HepG2 (cell line): ENCODE measurements around the gene OR6S1. TPM values are rescaled to one million over a fixed set of nuclear protein-coding genes. Genes with fewer than 3 reads are reported as not detected.
A peak's percentile ranks its signal among the peaks of the same experiment; 100 is the strongest.

Experiments
- ARID3A ChIP-seq: IDR thresholded peaks from 2 replicates; pipeline ENCODE4 v1.6.1; 2012; ENCODE audit warnings: low read depth, low read length, improper control_type of control experiment
- ERF ChIP-seq: IDR thresholded peaks from 2 replicates; pipeline ENCODE4 v1.6.1; 2018; ENCODE audit warnings: missing biosample characterization, missing genetic modification reagents
- FOXK2 ChIP-seq: fragments of 450-650 bp; IDR thresholded peaks from 2 replicates; pipeline ENCODE4 v1.6.1; 2016
- HOMEZ ChIP-seq: IDR thresholded peaks from 2 replicates; pipeline ENCODE4 v1.6.1; 2016; ENCODE audit warnings: low read depth
- HOXA9 ChIP-seq: sonication (generic); formaldehyde crosslinking; IDR thresholded peaks from 2 replicates; pipeline ENCODE4 v1.8.1; 2022; ENCODE audit warnings: missing genetic modification reagents, mild to moderate bottlenecking, moderate library complexity, borderline replicate concordance
- JARID2 ChIP-seq: sonication (generic); formaldehyde crosslinking; IDR thresholded peaks from 2 replicates; pipeline ENCODE4 v1.8.1; 2023; ENCODE audit warnings: missing genetic modification reagents, inconsistent platforms; ENCODE audit not compliant: insufficient replicate concordance
- JDP2 ChIP-seq: sonication (generic); formaldehyde crosslinking; IDR thresholded peaks from 2 replicates; pipeline ENCODE4 v1.8.1; 2022; ENCODE audit warnings: missing genetic modification reagents, borderline replicate concordance
- MAF1 ChIP-seq: sonication (generic); formaldehyde crosslinking; IDR thresholded peaks from 2 replicates; pipeline ENCODE4 v1.5.0; 2020; ENCODE audit warnings: missing genetic modification reagents, borderline replicate concordance
- MZF1 ChIP-seq: sonication (generic); formaldehyde crosslinking; IDR thresholded peaks from 2 replicates; pipeline ENCODE4 v1.8.1; 2023; ENCODE audit warnings: mild to moderate bottlenecking, missing genetic modification reagents, borderline replicate concordance
- SYNCRIP ChIP-seq: fragments of 200-400 bp; formaldehyde crosslinking; IDR thresholded peaks from 2 replicates; pipeline ENCODE4 v1.6.1; 2018; ENCODE audit warnings: mild to moderate bottlenecking, low read depth, low read length; ENCODE audit not compliant: insufficient read depth
- TIGD3 ChIP-seq: sonication (generic); formaldehyde crosslinking; IDR thresholded peaks from 2 replicates; pipeline ENCODE4 v1.5.1; 2020; ENCODE audit warnings: mild to moderate bottlenecking, missing genetic modification reagents, borderline replicate concordance
- TSC22D2 ChIP-seq: sonication (generic); formaldehyde crosslinking; IDR thresholded peaks from 2 replicates; pipeline ENCODE4 v1.5.1; 2020; ENCODE audit warnings: missing genetic modification reagents, mild to moderate bottlenecking, borderline replicate concordance
- ZMYM3 ChIP-seq: sonication (generic); formaldehyde crosslinking; IDR thresholded peaks from 2 replicates; pipeline ENCODE4 v1.5.1; 2020; ENCODE audit warnings: mild to moderate bottlenecking, missing genetic modification reagents
- ZNF136 ChIP-seq: sonication (generic); formaldehyde crosslinking; IDR thresholded peaks from 2 replicates; pipeline ENCODE4 v1.8.1; 2022; ENCODE audit warnings: low read depth, mild to moderate bottlenecking, moderate library complexity, missing genetic modification reagents
- ZNF317 ChIP-seq: sonication (generic); formaldehyde crosslinking; IDR thresholded peaks from 2 replicates; pipeline ENCODE4 v1.5.0; 2020; ENCODE audit warnings: mild to moderate bottlenecking, missing genetic modification reagents
- ZNF557 ChIP-seq: sonication (generic); formaldehyde crosslinking; IDR thresholded peaks from 2 replicates; pipeline ENCODE4 v1.4.0; 2020; ENCODE audit warnings: missing genetic modification reagents
- ZNF598 ChIP-seq: sonication (generic); formaldehyde crosslinking; IDR thresholded peaks from 2 replicates; pipeline ENCODE4 v1.5.1; 2020; ENCODE audit warnings: mild to moderate bottlenecking, missing genetic modification reagents, borderline replicate concordance
- polyA plus RNA-seq, 8 experiments: library from polyadenylated mRNA; depleted of rRNA in 3 of 8; stranded (reverse) in 7 of 8; unstranded in 1 of 8; fragments of >200 nt; fragmentation: Illumina TruSeq in 4 of 8; extraction: Trizol in 4 of 8; gene quantifications; 2 replicates each; pipeline versions ENCODE4 v1.2.1 to v1.2.3, GENCODE V29; 2011 to 2016; ENCODE audit warnings: low read depth in 4 of 8, missing spikeins in 1 of 8, mixed read lengths in 1 of 8; ENCODE audit not compliant: insufficient read depth in 1 of 8
- total RNA-seq, 5 experiments: library from RNA; depleted of rRNA; stranded (reverse); fragments of >200 nt; fragmentation: Illumina TruSeq; extraction: Trizol; gene quantifications; 2 replicates each; pipeline ENCODE4 v1.2.3, GENCODE V29; 2016; ENCODE audit warnings: low read depth in 1 of 5
- TF ChIP-seq, protein P1 (sequence below): sonication (generic); formaldehyde crosslinking; IDR thresholded peaks from 2 replicates; pipeline ENCODE4 v1.4.0; 2020; ENCODE audit warnings: missing genetic modification reagents, mild to moderate bottlenecking, borderline replicate concordance
- TF ChIP-seq, protein P2 (sequence below): sonication (generic); formaldehyde crosslinking; conservative IDR thresholded peaks from 2 replicates; pipeline ENCODE4 v1.4.0; 2020; ENCODE audit warnings: missing genetic modification reagents

The OR6S1 gene
- total and polyA plus RNA-seq, 2 of the 13 experiments (the other 11 are each of a cell fraction or from before 2014, with no cell fraction given), result 0.09 TPM; not detected in 1

- TF ChIP-seq TIGD3 (CRISPR knock-in tag), result no peak
- TF ChIP-seq HOXA9 (CRISPR knock-in tag), result no peak; the same call in 1 of the 2 replicates
- TF ChIP-seq, protein P1, sequence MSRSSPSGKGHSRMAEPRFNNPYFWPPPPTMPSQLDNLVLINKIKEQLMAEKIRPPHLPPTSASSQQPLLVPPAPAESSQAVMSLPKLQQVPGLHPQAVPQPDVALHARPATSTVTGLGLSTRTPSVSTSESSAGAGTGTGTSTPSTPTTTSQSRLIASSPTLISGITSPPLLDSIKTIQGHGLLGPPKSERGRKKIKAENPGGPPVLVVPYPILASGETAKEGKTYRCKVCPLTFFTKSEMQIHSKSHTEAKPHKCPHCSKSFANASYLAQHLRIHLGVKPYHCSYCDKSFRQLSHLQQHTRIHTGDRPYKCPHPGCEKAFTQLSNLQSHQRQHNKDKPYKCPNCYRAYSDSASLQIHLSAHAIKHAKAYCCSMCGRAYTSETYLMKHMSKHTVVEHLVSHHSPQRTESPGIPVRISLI (CRISPR knock-in tag), result peak; percentile 64; the same call in 1 of the 2 replicates
- peak; percentile 54; the same call in 1 of the 2 replicates for TF ChIP-seq ZNF557 (CRISPR knock-in tag)
- TF ChIP-seq, protein P2, sequence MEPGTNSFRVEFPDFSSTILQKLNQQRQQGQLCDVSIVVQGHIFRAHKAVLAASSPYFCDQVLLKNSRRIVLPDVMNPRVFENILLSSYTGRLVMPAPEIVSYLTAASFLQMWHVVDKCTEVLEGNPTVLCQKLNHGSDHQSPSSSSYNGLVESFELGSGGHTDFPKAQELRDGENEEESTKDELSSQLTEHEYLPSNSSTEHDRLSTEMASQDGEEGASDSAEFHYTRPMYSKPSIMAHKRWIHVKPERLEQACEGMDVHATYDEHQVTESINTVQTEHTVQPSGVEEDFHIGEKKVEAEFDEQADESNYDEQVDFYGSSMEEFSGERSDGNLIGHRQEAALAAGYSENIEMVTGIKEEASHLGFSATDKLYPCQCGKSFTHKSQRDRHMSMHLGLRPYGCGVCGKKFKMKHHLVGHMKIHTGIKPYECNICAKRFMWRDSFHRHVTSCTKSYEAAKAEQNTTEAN, result no peak
- TF ChIP-seq ZNF136 (CRISPR knock-in tag), result no peak
- no peak for TF ChIP-seq SYNCRIP
- no peak for TF ChIP-seq JARID2
- peak; percentile 98 for TF ChIP-seq MAF1
- TF ChIP-seq FOXK2, result no peak
- no peak for TF ChIP-seq ERF (CRISPR knock-in tag)
- no peak for TF ChIP-seq HOMEZ (CRISPR knock-in tag)
- peak; percentile 13; the same call in 1 of the 2 replicates for TF ChIP-seq JDP2 (CRISPR knock-in tag)
- TF ChIP-seq TSC22D2, result no peak
- no peak for TF ChIP-seq ZMYM3 (CRISPR knock-in tag)
- TF ChIP-seq ZNF598, result no peak
- TF ChIP-seq MZF1, result no peak
- peak; percentile 28; the same call in 1 of the 2 replicates for TF ChIP-seq ARID3A
- TF ChIP-seq ZNF317, result no peak
Observed at GRCh38 chr14:20683125-20683890, 41.8 kb upstream of the OR6S1 start (continued).
